ENCODE data around the gene PRDM16. TPM values are rescaled to one million over a fixed set of nuclear protein-coding genes. Genes with fewer than 3 reads are reported as not detected.

PRDM16 gene
- polyA plus RNA-seq, 1 of the 3 experiments (the other 2 are of a cell fraction), result not detected

DNA sequence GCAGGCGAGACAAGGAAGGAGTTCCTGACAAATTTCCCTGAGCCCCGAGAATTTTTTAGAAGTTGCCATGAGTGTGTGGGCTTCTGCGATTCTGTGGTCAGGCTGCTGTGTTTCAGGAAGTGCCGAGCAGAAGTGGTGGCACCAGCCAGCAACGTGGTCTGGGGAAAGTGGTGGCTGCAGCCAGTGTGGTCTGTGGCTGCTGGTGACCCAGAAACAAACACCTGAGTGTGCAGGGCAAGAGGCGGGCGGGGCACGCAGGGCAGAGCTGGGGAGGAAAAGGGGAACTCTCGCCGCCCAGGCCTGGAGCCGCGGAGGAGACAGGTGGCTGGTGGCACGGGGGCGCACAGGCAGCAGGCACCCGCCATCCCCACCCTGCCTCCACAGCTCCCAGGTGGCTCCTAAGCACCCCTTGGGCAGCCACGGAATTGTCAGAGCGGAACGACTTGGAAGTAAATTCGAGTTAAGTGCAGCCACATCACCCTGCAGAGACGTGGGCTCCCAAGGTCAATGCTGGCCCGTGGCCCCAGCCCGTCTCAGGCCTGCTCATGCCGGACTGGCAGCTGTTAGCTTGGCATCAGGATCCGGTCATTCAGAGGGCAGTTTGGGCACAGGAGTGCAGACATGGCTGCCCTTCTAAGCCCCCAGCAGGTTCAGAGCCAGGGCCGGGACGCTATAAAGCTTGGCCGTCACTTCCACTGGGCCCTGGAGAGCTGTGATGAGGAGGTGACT lies 25.1 kb downstream of the PRDM16 start:
- Histone ChIP-seq H3K27me3 (ENCODE audit: insufficient read depth) (peaks cover 7% of the 10 kb centered on the region; the same call in 1 of the 2 replicates), H4K20me1 (ENCODE audit: insufficient read depth) (no peaks in the 10 kb centered on the region), H3K4me2 (no peak overlapping the region), H3K9me3 (no peaks in the 10 kb centered on the region), H3K9me2 (no peaks in the 10 kb centered on the region), H3K27ac (ENCODE audit: low read depth in 2 of 2, low read length in 1 of 2) (no peak overlapping the region), H3K36me3 (replicated peaks in 1 of 2; ENCODE audit: control insufficient read depth in 1 of 2, insufficient read depth in 2 of 2, low read length in 1 of 2) (no peaks in the 10 kb centered on the region), H3K4me3 (ENCODE audit: low read depth in 2 of 2, low read length in 1 of 2) (no peak overlapping the region), H3K9ac (no peak overlapping the region), H2AFZ (ENCODE audit: low read depth) (no peak overlapping the region), H3K79me2 (ENCODE audit: insufficient read depth) (no peaks in the 10 kb centered on the region), H3K4me1 (ENCODE audit: control insufficient read depth in 1 of 2, insufficient read depth in 2 of 2, low read depth in 1 of 2, low read length in 1 of 2) (no peaks in the 10 kb centered on the region), H3F3A (replicated peaks; ENCODE audit: insufficient read depth) (no peaks in the 10 kb centered on the region)
- DNase-seq, result no peak
- no peak for TF ChIP-seq EZH2phosphoT487 (IDR thresholded peaks at IDR 0.05; ENCODE audit: borderline replicate concordance, low read depth)
- TF ChIP-seq, protein P1, sequence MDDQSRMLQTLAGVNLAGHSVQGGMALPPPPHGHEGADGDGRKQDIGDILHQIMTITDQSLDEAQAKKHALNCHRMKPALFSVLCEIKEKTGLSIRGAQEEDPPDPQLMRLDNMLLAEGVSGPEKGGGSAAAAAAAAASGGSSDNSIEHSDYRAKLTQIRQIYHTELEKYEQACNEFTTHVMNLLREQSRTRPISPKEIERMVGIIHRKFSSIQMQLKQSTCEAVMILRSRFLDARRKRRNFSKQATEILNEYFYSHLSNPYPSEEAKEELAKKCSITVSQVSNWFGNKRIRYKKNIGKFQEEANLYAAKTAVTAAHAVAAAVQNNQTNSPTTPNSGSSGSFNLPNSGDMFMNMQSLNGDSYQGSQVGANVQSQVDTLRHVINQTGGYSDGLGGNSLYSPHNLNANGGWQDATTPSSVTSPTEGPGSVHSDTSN (IDR thresholded peaks at IDR 0.05), result no peak
- no peak for TF ChIP-seq YY1 (IDR thresholded peaks at IDR 0.05; ENCODE audit: low read depth)
- TF ChIP-seq CHD2 (IDR thresholded peaks at IDR 0.05; ENCODE audit: low read length, partially characterized antibody), result no peak
- TF ChIP-seq, protein P2, sequence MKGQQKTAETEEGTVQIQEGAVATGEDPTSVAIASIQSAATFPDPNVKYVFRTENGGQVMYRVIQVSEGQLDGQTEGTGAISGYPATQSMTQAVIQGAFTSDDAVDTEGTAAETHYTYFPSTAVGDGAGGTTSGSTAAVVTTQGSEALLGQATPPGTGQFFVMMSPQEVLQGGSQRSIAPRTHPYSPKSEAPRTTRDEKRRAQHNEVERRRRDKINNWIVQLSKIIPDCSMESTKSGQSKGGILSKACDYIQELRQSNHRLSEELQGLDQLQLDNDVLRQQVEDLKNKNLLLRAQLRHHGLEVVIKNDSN (IDR thresholded peaks at IDR 0.05; ENCODE audit: borderline replicate concordance, low read depth), result no peak
- no peak for TF ChIP-seq SMC3 (IDR thresholded peaks at IDR 0.05; ENCODE audit: low read depth, low read length)
- ChIA-PET POLR2A (no interaction called here), CTCF (no interaction called here)
- 30% methylated on average over 5 of the region's 27 CpGs for WGBS (ENCODE audit: low lambda C conversion rate)

- ChIA-PET CTCF (no interaction called here), POLR2A (no interaction called here)
- Histone ChIP-seq H3K27me3 (ENCODE audit: insufficient read depth) (peaks cover 7% of the 10 kb centered on the region; the same call in 1 of the 2 replicates), H3F3A (replicated peaks; ENCODE audit: insufficient read depth) (no peaks in the 10 kb centered on the region), H3K4me3 (ENCODE audit: low read depth in 2 of 2, low read length in 1 of 2) (no peak overlapping the region), H3K9me3 (no peaks in the 10 kb centered on the region), H3K79me2 (ENCODE audit: insufficient read depth) (no peaks in the 10 kb centered on the region), H2AFZ (ENCODE audit: low read depth) (no peak overlapping the region), H3K9ac (no peak overlapping the region), H4K20me1 (ENCODE audit: insufficient read depth) (no peaks in the 10 kb centered on the region), H3K36me3 (replicated peaks in 1 of 2; ENCODE audit: control insufficient read depth in 1 of 2, insufficient read depth in 2 of 2, low read length in 1 of 2) (no peaks in the 10 kb centered on the region), H3K4me1 (ENCODE audit: control insufficient read depth in 1 of 2, insufficient read depth in 2 of 2, low read depth in 1 of 2, low read length in 1 of 2) (no peaks in the 10 kb centered on the region), H3K27ac (ENCODE audit: low read depth in 2 of 2, low read length in 1 of 2) (no peak overlapping the region), H3K9me2 (no peaks in the 10 kb centered on the region), H3K4me2 (no peak overlapping the region)
- no peak for DNase-seq
- WGBS (ENCODE audit: low lambda C conversion rate), result 20% methylated on average over 1 of the region's 26 CpGs
- TF ChIP-seq JUND (IDR thresholded peaks at IDR 0.05), result no peak
- TF ChIP-seq GATA2 (CRISPR knock-in tag; IDR thresholded peaks at IDR 0.05), result no peak
- TF ChIP-seq IRF3 (IDR thresholded peaks at IDR 0.05; ENCODE audit: low read depth, low read length), result no peak
- no peak for TF ChIP-seq SMC3 (IDR thresholded peaks at IDR 0.05; ENCODE audit: low read depth, low read length)
- TF ChIP-seq, protein P3, sequence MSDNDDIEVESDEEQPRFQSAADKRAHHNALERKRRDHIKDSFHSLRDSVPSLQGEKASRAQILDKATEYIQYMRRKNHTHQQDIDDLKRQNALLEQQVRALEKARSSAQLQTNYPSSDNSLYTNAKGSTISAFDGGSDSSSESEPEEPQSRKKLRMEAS (IDR thresholded peaks at IDR 0.05; ENCODE audit: low read depth), result no peak
- TF ChIP-seq FOXJ3 (CRISPR knock-in tag; IDR thresholded peaks at IDR 0.05), result no peak
- no peak for TF ChIP-seq TEAD4 (IDR thresholded peaks at IDR 0.05; ENCODE audit: borderline replicate concordance, insufficient read depth)
- TF ChIP-seq YY1 (IDR thresholded peaks at IDR 0.05; ENCODE audit: low read depth), result no peak
- TF ChIP-seq CHD2 (IDR thresholded peaks at IDR 0.05; ENCODE audit: low read length, partially characterized antibody), result no peak
- no peak for TF ChIP-seq RCOR1 (IDR thresholded peaks at IDR 0.05; ENCODE audit: low read length)
- no peak for TF ChIP-seq GABPA (IDR thresholded peaks at IDR 0.05; ENCODE audit: low read depth)
- no peak for TF ChIP-seq POLR2AphosphoS5 (IDR thresholded peaks at IDR 0.05; ENCODE audit: low read depth, low read length)
- no peak for TF ChIP-seq MXI1 (IDR thresholded peaks at IDR 0.05; ENCODE audit: low read depth, low read length)
Measured at GRCh38 chr1:3094863-3095780, 26.1 kb downstream of the PRDM16 start.

Measured in SK-N-SH (cell line).